Lung (tissue), 12 donors: ENCODE results near the gene ADAM10. TPM values are rescaled to one million over a fixed set of nuclear protein-coding genes. Genes with fewer than 3 reads are reported as not detected.

Experiments used
- ATAC-seq: fragments of 200-7000 bp; cut with Tn5 transposase; one replicate; pipeline ENCODE4 v1.9.1; 2020; ENCODE audit warnings: moderate number of reproducible peaks; ENCODE audit not compliant: insufficient read depth, low FRiP score
- DNase-seq, 3 donors: peaks; one replicate each; pipeline ENCODE4 v3.0.0-alpha.2; 2013 to 2017
- H3K27ac ChIP-seq, 2 donors: one replicate each; pipeline ENCODE4 v1.5.1; 2013; ENCODE audit warnings: mild to moderate bottlenecking in 2 of 2, moderate library complexity in 2 of 2, control low read depth in 1 of 2, inconsistent platforms in 1 of 2, low read depth in 1 of 2, low read length in 1 of 2
- H3K27me3 ChIP-seq, 3 donors: one replicate each; pipeline ENCODE4 v1.5.1; 2013; ENCODE audit warnings: low read length in 2 of 3; ENCODE audit not compliant: control insufficient read depth in 3 of 3, insufficient read depth in 3 of 3
- H3K36me3 ChIP-seq, 4 donors: one replicate each; pipeline ENCODE4 v1.5.1; 2013; ENCODE audit warnings: low read length in 4 of 4, mild to moderate bottlenecking in 1 of 4, moderate library complexity in 1 of 4; ENCODE audit not compliant: control insufficient read depth in 4 of 4, insufficient read depth in 4 of 4
- H3K4me1 ChIP-seq, 5 donors: one replicate each; pipeline ENCODE4 v1.5.1; 2013; ENCODE audit warnings: low read length in 5 of 5, mild to moderate bottlenecking in 2 of 5, moderate library complexity in 1 of 5; ENCODE audit not compliant: control insufficient read depth in 5 of 5, insufficient read depth in 5 of 5
- H3K4me3 ChIP-seq: one replicate; pipeline ENCODE4 v1.5.1; 2013; ENCODE audit warnings: mild to moderate bottlenecking, control low read depth, moderate library complexity
- H3K9ac ChIP-seq, 2 donors: one replicate each; pipeline ENCODE4 v1.5.1; 2013; ENCODE audit warnings: low read length in 2 of 2, control low read depth in 1 of 2; ENCODE audit not compliant: insufficient read depth in 1 of 2
- H3K9me3 ChIP-seq, 4 donors: one replicate each; pipeline ENCODE4 v1.5.1; 2013; ENCODE audit warnings: low read length in 3 of 4, mild to moderate bottlenecking in 1 of 4, moderate library complexity in 1 of 4; ENCODE audit not compliant: control insufficient read depth in 4 of 4, insufficient read depth in 3 of 4
- WGBS, 2 donors: extraction: QIAGEN DNeasy Blood & Tissue Kit; methylation state at CpG; one replicate each; pipeline ENCODE4 v1.1.7; 2013; 5-methylcytosine and 5-hydroxymethylcytosine counted together
- polyA plus RNA-seq, 2 donors: library from polyadenylated mRNA; stranded (reverse); fragments of 200-250 nt; gene quantifications; one replicate each; pipeline ENCODE4 v1.2.1, GENCODE V29; 2013
- total RNA-seq, 2 donors: library from RNA; depleted of rRNA in 1 of 2; stranded (reverse); fragments of >200 nt in 1 of 2; gene quantifications; one replicate each; pipeline ENCODE4 v1.2.1, GENCODE V29; 2014 to 2021
- TF ChIP-seq, protein P1 (sequence below): IDR thresholded peaks from 2 replicates; pipeline ENCODE4 v1.5.1; 2012; ENCODE audit warnings: mild to moderate bottlenecking; ENCODE audit errors: control extremely low read depth, extremely low read depth
- donor health status: control.
- donor health status: control.
- donor health status: Bipolar disorder and iron deficiency.
- donor health status: healthy.
- donor health status: DM: yes; HTN: yes; CAD: no.

ADAM10 gene
- total and polyA plus RNA-seq, 4 donors, result 9.7 to 274 (median 88.6) TPM

DNA sequence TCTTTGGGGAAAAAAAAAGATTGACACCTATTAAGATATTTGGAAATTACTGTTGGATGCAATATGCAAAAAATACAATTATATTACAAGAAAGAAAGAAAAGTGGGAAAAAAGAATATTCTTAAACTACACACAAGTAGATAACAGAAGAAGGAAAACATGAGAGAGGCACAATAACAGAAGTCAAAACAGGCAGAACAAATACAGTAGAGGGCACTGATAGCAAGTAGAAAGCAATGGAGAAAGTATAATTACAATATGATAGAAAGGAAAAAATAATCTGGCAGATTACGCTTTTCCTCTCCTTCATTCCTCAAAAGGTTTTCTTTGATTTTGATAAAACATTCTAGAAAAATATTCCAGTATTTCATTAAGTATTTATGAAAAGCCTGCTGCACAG is 72.1 kb downstream of the ADAM10 start:
- TF ChIP-seq, protein P1, sequence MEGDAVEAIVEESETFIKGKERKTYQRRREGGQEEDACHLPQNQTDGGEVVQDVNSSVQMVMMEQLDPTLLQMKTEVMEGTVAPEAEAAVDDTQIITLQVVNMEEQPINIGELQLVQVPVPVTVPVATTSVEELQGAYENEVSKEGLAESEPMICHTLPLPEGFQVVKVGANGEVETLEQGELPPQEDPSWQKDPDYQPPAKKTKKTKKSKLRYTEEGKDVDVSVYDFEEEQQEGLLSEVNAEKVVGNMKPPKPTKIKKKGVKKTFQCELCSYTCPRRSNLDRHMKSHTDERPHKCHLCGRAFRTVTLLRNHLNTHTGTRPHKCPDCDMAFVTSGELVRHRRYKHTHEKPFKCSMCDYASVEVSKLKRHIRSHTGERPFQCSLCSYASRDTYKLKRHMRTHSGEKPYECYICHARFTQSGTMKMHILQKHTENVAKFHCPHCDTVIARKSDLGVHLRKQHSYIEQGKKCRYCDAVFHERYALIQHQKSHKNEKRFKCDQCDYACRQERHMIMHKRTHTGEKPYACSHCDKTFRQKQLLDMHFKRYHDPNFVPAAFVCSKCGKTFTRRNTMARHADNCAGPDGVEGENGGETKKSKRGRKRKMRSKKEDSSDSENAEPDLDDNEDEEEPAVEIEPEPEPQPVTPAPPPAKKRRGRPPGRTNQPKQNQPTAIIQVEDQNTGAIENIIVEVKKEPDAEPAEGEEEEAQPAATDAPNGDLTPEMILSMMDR, result no peak
- no peak for ATAC-seq
- 88 to 90% methylated on average over 1 of the region's 1 CpG for WGBS, 2 donors

GRCh38 chr15:58676766-58677165 is 72.7 kb downstream of the ADAM10 start:
- H3K27me3 ChIP-seq, result no peaks in the 10 kb centered on the region
- H3K4me1 ChIP-seq, result peaks cover 0 to 3% (median 0%) of the 10 kb centered on the region in 5 donors
- peaks cover 0 to 5% (median 2%) of the 10 kb centered on the region in 4 donors for H3K36me3 ChIP-seq
- WGBS, 2 donors, result 93% methylated on average over 4 of the region's 4 CpGs
- H3K9ac ChIP-seq, result no peak overlapping the region
- H3K9me3 ChIP-seq, result no peaks in the 10 kb centered on the region
- ATAC-seq (no peak), DNase-seq (no peak)
- H3K4me3 ChIP-seq, result no peak overlapping the region
- TF ChIP-seq, protein P1, result no peak
- no peak overlapping the region for H3K27ac ChIP-seq

More for the DNA sequence above, 72.1 kb downstream of the ADAM10 start:
- Histone ChIP-seq H3K27ac (no peak overlapping the region), H3K36me3 (peaks cover 0 to 5% (median 2%) of the 10 kb centered on the region in 4 donors), H3K4me3 (no peak overlapping the region), H3K9ac (no peak overlapping the region), H3K9me3 (no peaks in the 10 kb centered on the region), H3K4me1 (peaks cover 0 to under 1% (median 0%) of the 10 kb centered on the region in 5 donors), H3K27me3 (no peaks in the 10 kb centered on the region)
- no peak for DNase-seq

GRCh38 chr15:58671186-58671585 is 78.3 kb downstream of the ADAM10 start:
- TF ChIP-seq, protein P1, result no peak
- H3K9ac ChIP-seq, result no peak overlapping the region
- DNase-seq (no peak), ATAC-seq (no peak)
- H3K27ac ChIP-seq, result no peak overlapping the region
- no peak overlapping the region for H3K4me3 ChIP-seq
- H3K36me3 ChIP-seq, result peaks cover 0 to 3% (median under 1%) of the 10 kb centered on the region in 4 donors
- H3K27me3 ChIP-seq, result no peaks in the 10 kb centered on the region
- WGBS, 2 donors, result 99 to 100% methylated on average over 2 of the region's 2 CpGs
- H3K4me1 ChIP-seq, result peaks cover 0 to 20% (median 2%) of the 10 kb centered on the region in 5 donors
- H3K9me3 ChIP-seq, result no peaks in the 10 kb centered on the region

GRCh38 chr15:58669108-58669507 is 80.4 kb downstream of the ADAM10 start:
- 54 to 84% methylated on average over 1 of the region's 1 CpG for WGBS, 2 donors
- H3K4me1 ChIP-seq, result peaks cover 0 to 22% (median 2%) of the 10 kb centered on the region in 5 donors
- TF ChIP-seq, protein P1, result no peak

More at GRCh38 chr15:58669108-58669507, 80.4 kb downstream of the ADAM10 start:
- Histone ChIP-seq H3K4me3 (no peak overlapping the region), H3K9ac (no peak overlapping the region), H3K27ac (peak overlapping the region in 1 of 2 donors; percentile 45), H3K9me3 (no peaks in the 10 kb centered on the region), H3K36me3 (peaks cover 0 to 6% (median 0%) of the 10 kb centered on the region in 4 donors), H3K27me3 (no peaks in the 10 kb centered on the region)
- ATAC-seq, result no peak
- peak in 2 of 3 donors; percentile 18 to 26 for DNase-seq
